Stimulated activated naive CD8-positive, alpha-beta T cell treated with anti-CD3 and anti-CD28 coated beads, Interleukin-15, amount 100 ng/mL, for 72 hours (primary cell): Measurements from ENCODE around the gene SSB.
"Not testable (repeated sequence)": the region's sequence is repeated elsewhere in the genome, so short reads cannot be mapped to it uniquely, and the experiment has no call there.

ENCODE experiments used
- ATAC-seq: fragments of 150-1000 bp; cut with Tn5 transposase; 2 replicates; pipeline ENCODE4 v1.10.0; 2021; ENCODE audit warnings: mild to moderate bottlenecking, moderate library complexity
- DNase-seq, 2 donors: peaks; one replicate each; pipeline ENCODE4 v3.0.0; 2021 to 2022
- H3K27ac Mint-ChIP-seq, 2 donors: one replicate each; pipeline ENCODE4 v1.8.0; 2022; ENCODE audit warnings: mild to moderate bottlenecking in 2 of 2, mixed read lengths in 2 of 2, moderate library complexity in 2 of 2
- H3K27me3 Mint-ChIP-seq: one replicate; pipeline ENCODE4 v1.8.0; 2022; ENCODE audit warnings: mixed read lengths
- H3K4me1 Mint-ChIP-seq: one replicate; pipeline ENCODE4 v1.8.0; 2022; ENCODE audit warnings: mild to moderate bottlenecking, mixed read lengths
- H3K4me3 Mint-ChIP-seq, 2 donors: one replicate each; pipeline ENCODE4 v1.8.0; 2022; ENCODE audit warnings: mild to moderate bottlenecking in 2 of 2, mixed read lengths in 2 of 2, moderate library complexity in 1 of 2
- H3K9me3 Mint-ChIP-seq, 2 donors: one replicate each; pipeline ENCODE4 v1.8.0; 2022; ENCODE audit warnings: mixed read lengths in 2 of 2

The SSB gene

DNA sequence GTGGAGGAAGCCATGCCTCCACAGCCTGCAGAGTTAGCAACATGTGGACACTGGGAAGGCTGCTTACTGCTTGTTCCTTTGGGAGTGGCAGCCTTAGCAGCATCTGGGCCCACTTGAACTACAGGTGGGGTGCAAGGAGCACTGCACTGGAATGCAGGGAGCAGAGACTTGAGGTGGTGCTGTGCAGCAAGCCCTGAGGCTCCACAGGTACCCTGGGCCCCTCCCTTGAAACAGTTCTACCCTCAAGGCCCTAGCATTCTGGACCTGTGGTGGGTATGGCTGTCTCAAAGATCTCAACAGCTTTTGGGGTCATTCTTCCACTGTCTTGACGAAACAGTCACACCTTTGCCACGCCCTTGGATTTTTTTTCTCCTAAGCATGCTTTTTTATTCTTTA lies 42.1 kb downstream of the SSB start:
- no peak for ATAC-seq
- Mint-ChIP-seq H3K27ac (peak overlapping the region in 1 of 2 donors; percentile 23), H3K27me3 (no peaks in the 10 kb centered on the region), H3K4me1 (peaks cover 22% of the 10 kb centered on the region), H3K9me3 (no peaks in the 10 kb centered on the region), H3K4me3 (no peak overlapping the region)
- no peak for DNase-seq

DNA sequence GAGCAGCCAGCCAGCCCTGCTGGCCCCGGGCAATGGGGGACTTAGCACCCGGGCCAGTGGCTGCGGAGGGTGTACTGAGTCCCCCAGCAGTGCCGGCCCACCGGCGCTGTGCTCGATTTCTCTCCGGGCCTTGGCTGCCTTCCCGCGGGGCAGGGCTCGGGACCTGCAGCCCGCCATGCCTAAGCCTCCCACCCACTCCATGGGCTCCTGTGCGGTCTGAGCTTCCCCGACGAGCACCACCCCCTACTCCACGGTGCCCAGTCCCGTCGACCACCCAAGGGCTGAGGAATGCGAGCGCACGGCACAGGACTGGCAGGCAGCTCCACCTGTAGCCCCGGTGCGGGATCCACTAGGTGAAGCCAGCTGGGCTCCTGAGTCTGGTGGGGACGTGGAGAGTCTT lies 43.0 kb downstream of the SSB start:
- not testable (repeated sequence) for H3K9me3 Mint-ChIP-seq, H3K27me3 Mint-ChIP-seq, ATAC-seq, H3K27ac Mint-ChIP-seq, H3K4me3 Mint-ChIP-seq, DNase-seq
- H3K4me1 Mint-ChIP-seq = peaks cover 22% of the 10 kb centered on the region

DNA sequence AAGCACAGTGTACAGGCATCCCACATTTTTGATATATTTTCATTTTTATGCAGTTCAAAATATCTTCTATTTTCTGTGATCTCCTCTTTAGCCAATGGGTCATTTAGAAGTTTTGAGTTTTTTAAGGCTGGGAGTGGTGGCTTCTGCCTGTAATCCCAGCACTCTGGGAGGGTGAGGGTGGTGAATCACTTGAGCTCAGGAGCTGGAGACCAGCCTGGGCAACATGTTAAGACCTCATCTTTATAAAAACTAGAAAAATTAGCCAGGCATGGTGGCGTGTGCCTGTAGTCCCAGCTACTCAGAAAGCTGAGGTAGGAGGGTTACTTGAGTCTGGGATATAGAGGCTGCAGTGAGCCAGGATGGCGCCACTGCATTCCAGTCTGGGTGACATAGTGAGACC lies 46.3 kb downstream of the SSB start:
- ATAC-seq (no peak), DNase-seq (no peak)
- Mint-ChIP-seq H3K27me3 (no peaks in the 10 kb centered on the region), H3K27ac (no peak overlapping the region), H3K4me3 (no peak overlapping the region), H3K9me3 (no peaks in the 10 kb centered on the region), H3K4me1 (peaks cover 31% of the 10 kb centered on the region)

- not testable (repeated sequence) for H3K27me3 Mint-ChIP-seq, ATAC-seq, H3K4me3 Mint-ChIP-seq, H3K9me3 Mint-ChIP-seq, H3K27ac Mint-ChIP-seq, DNase-seq
- H3K4me1 Mint-ChIP-seq = peaks cover 37% of the 10 kb centered on the region
Measured at GRCh38 chr2:169848959-169849693, 50.5 kb downstream of the SSB start.

- peaks cover 37% of the 10 kb centered on the region for H3K4me1 Mint-ChIP-seq
- no peak for ATAC-seq
- H3K27ac Mint-ChIP-seq = peak overlapping the region in 1 of 2 donors; percentile 2
- H3K27me3 Mint-ChIP-seq = no peaks in the 10 kb centered on the region
- H3K4me3 Mint-ChIP-seq = no peak overlapping the region
- peaks cover 0 to 4% of the 10 kb centered on the region in 2 donors for H3K9me3 Mint-ChIP-seq
- no peak for DNase-seq
Measured at GRCh38 chr2:169849710-169850109, 51.0 kb downstream of the SSB start.

DNA sequence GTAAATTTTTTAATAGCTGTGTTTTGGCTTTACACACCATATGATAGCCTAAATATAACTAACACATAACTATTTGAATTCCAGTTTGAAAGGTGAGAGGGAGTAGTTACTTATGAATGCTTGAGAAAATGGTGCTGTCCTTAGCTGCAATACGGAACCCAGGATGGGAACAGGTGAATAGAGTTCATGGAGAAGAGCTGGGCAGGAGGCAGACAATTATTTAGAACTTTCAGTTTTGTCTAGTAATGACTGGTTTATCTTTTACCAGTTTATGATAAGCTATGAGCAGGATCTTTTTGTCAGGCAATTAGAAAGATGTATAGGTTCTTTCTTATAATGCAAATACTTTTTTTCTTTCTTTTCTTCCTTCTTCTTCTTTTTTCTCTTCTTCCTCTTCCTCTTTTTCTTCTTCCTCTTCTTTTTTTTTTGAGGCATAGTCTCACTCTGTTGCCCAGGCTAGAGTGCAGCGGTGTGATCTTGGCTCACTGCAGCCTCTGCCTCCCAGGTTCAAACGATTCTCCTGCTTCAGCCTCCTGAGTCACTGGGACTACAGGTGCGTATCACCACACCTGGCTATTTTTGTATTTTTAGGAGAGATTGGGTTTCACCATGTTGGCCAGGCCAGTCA lies 54.5 kb downstream of the SSB start:
- Mint-ChIP-seq H3K4me1 (peaks cover 21% of the 10 kb centered on the region), H3K4me3 (no peak overlapping the region), H3K27me3 (no peaks in the 10 kb centered on the region), H3K9me3 (peaks cover 0 to 4% of the 10 kb centered on the region in 2 donors), H3K27ac (no peak overlapping the region)
- ATAC-seq = no peak
- no peak for DNase-seq

GRCh38 chr2:169855281-169856258 lies 56.9 kb downstream of the SSB start:
- ATAC-seq, H3K27ac Mint-ChIP-seq, H3K27me3 Mint-ChIP-seq, H3K4me3 Mint-ChIP-seq, H3K9me3 Mint-ChIP-seq, DNase-seq: not testable (repeated sequence)
- H3K4me1 Mint-ChIP-seq = peaks cover 19% of the 10 kb centered on the region

DNA sequence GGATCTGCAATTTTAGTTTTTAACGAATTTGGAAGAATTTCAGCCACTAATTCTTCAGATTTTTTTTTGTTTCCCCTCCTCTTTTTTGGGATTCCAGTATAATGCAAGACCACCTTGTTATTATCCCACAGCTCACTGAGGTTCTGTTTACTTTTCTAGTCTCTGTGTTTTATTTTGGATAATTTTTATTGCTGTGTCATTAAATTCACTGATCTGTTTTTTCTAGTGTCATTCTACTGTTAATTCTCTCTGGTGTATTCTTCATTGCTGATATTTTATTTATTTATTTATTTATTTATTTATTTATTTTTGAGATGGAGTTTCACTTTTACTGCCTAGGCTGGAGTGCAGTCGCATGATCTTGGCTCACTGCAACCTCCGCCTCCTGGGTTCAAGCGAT lies 60.8 kb downstream of the SSB start:
- H3K4me3 Mint-ChIP-seq = no peak overlapping the region
- no peaks in the 10 kb centered on the region for H3K9me3 Mint-ChIP-seq
- no peak for DNase-seq
- H3K27ac Mint-ChIP-seq = no peak overlapping the region
- H3K4me1 Mint-ChIP-seq = peaks cover 22% of the 10 kb centered on the region
- no peaks in the 10 kb centered on the region for H3K27me3 Mint-ChIP-seq
- ATAC-seq = no peak

- Mint-ChIP-seq H3K27ac (peak overlapping the region in 1 of 2 donors; percentile 78), H3K9me3 (no peaks in the 10 kb centered on the region), H3K4me3 (no peak overlapping the region), H3K27me3 (no peaks in the 10 kb centered on the region), H3K4me1 (peaks cover 22% of the 10 kb centered on the region)
- DNase-seq (no peak), ATAC-seq (no peak)
Measured at GRCh38 chr2:169860149-169860548, 61.5 kb downstream of the SSB start.
